DND-41 (cell line): Measurements from ENCODE around the gene DPH1.
A peak's percentile ranks its signal among the peaks of the same experiment; 100 is the strongest.

Experiments
- ATAC-seq: fragments of 200-7000 bp; cut with Tn5 transposase; 3 replicates; pipeline ENCODE4 v1.9.1; 2021; ENCODE audit warnings: low read depth; ENCODE audit not compliant: insufficient read depth
- DNase-seq: peaks from one replicate; pipeline ENCODE4 v3.0.0-alpha.2; 2020
- H2AFZ ChIP-seq: 2 replicates; pipeline ENCODE4 v1.6.0; 2012; ENCODE audit warnings: low read depth, low read length
- H3K27ac ChIP-seq: 2 replicates; pipeline ENCODE4 v1.5.1; 2012; ENCODE audit warnings: low read length, inconsistent platforms
- H3K27me3 ChIP-seq: fragments of 200-600 bp; sonication (generic); 2 replicates; pipeline ENCODE4 v1.6.0; 2012; ENCODE audit warnings: low read length, mild to moderate bottlenecking, inconsistent platforms; ENCODE audit not compliant: insufficient read depth, poor library complexity
- H3K36me3 ChIP-seq: 2 replicates; pipeline ENCODE4 v1.5.1; 2012; ENCODE audit warnings: low read length, inconsistent platforms; ENCODE audit not compliant: insufficient read depth
- H3K4me1 ChIP-seq: 2 replicates; pipeline ENCODE4 v1.5.1; 2012; ENCODE audit warnings: mild to moderate bottlenecking, low read length; ENCODE audit not compliant: insufficient read depth
- H3K4me2 ChIP-seq: 2 replicates; pipeline ENCODE4 v1.6.0; 2012; ENCODE audit warnings: mild to moderate bottlenecking, moderate library complexity, low read length, inconsistent platforms; ENCODE audit not compliant: insufficient read depth
- H3K4me3 ChIP-seq, 2 experiments: fragments of 200-600 bp in 1 of 2; shearing (Covaris generic) in 1 of 2; 2 replicates each; pipeline ENCODE4 v1.5.1; 2012 to 2016; ENCODE audit warnings: inconsistent platforms in 2 of 2, low read length in 2 of 2, mild to moderate bottlenecking in 2 of 2, low read depth in 1 of 2, moderate library complexity in 1 of 2
- H3K79me2 ChIP-seq: 2 replicates; pipeline ENCODE4 v1.6.0; 2012; ENCODE audit warnings: low read length, inconsistent platforms; ENCODE audit not compliant: insufficient read depth
- H3K9ac ChIP-seq: 2 replicates; pipeline ENCODE4 v1.6.0; 2012; ENCODE audit warnings: low read depth, mild to moderate bottlenecking, inconsistent platforms, low read length, moderate library complexity
- H3K9me3 ChIP-seq: 2 replicates; pipeline ENCODE4 v1.5.1; 2012; ENCODE audit warnings: low read length, moderate library complexity, mild to moderate bottlenecking, inconsistent platforms; ENCODE audit not compliant: insufficient read depth, severe bottlenecking
- H4K20me1 ChIP-seq: 2 replicates; pipeline ENCODE4 v1.6.0; 2012; ENCODE audit warnings: low read length; ENCODE audit not compliant: insufficient read depth
- EZH2 ChIP-seq: IDR thresholded peaks from 3 replicates; pipeline ENCODE4 v1.6.1; 2012; ENCODE audit warnings: borderline replicate concordance, low read depth, mild to moderate bottlenecking, moderate library complexity, low read length, inconsistent platforms; ENCODE audit not compliant: severe bottlenecking
- TF ChIP-seq, protein P1 (sequence below): IDR thresholded peaks from 2 replicates; pipeline ENCODE4 v1.5.1; 2012; ENCODE audit warnings: borderline replicate concordance, low read length, moderate library complexity, mild to moderate bottlenecking; ENCODE audit not compliant: poor library complexity, severe bottlenecking; ENCODE audit errors: extremely low read depth

Gene DPH1

DNA sequence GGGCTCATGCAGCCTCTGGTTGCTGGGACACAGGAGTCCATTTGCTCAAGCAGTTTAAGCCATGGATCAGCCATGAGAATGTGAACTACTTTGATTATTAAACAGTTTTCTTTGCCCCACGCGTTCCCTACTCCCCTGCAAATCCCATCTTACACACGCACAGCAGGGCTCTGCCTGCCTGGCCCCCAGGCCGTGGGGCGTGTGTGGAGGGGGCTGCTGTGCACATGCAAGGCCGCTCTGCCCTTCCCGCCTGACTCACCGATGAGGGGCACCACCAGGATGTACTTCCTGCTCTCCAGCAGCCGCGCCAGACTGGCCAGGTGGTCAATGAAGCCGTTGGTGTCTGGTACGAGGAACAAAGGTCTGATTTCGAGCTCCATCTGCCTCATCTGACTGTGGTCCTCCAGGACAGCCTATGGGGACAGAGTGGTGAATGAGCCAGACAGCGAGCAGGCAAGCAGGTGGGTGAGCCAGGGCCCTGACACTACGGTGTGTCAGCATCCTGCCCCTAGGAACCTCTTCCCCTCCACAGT lies 38.6 kb downstream of the DPH1 start:
- Histone ChIP-seq H4K20me1 (peaks cover 6% of the 10 kb centered on the region; the same call in 1 of the 2 replicates), H3K4me3 (no peak overlapping the region), H2AFZ (no peak overlapping the region), H3K27me3 (no peaks in the 10 kb centered on the region), H3K9me3 (no peaks in the 10 kb centered on the region), H3K27ac (peak overlapping the region; percentile 38; the same call in 1 of the 2 replicates), H3K4me1 (no peaks in the 10 kb centered on the region), H3K79me2 (no peaks in the 10 kb centered on the region), H3K36me3 (peaks cover 76% of the 10 kb centered on the region), H3K4me2 (no peak overlapping the region), H3K9ac (no peak overlapping the region)
- TF ChIP-seq, protein P1, sequence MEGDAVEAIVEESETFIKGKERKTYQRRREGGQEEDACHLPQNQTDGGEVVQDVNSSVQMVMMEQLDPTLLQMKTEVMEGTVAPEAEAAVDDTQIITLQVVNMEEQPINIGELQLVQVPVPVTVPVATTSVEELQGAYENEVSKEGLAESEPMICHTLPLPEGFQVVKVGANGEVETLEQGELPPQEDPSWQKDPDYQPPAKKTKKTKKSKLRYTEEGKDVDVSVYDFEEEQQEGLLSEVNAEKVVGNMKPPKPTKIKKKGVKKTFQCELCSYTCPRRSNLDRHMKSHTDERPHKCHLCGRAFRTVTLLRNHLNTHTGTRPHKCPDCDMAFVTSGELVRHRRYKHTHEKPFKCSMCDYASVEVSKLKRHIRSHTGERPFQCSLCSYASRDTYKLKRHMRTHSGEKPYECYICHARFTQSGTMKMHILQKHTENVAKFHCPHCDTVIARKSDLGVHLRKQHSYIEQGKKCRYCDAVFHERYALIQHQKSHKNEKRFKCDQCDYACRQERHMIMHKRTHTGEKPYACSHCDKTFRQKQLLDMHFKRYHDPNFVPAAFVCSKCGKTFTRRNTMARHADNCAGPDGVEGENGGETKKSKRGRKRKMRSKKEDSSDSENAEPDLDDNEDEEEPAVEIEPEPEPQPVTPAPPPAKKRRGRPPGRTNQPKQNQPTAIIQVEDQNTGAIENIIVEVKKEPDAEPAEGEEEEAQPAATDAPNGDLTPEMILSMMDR = no peak
- no peak for TF ChIP-seq EZH2
- DNase-seq (peak; percentile 26), ATAC-seq (0 out of 3 replicates have a peak, but pooled peaks have one; percentile 20)

DNA sequence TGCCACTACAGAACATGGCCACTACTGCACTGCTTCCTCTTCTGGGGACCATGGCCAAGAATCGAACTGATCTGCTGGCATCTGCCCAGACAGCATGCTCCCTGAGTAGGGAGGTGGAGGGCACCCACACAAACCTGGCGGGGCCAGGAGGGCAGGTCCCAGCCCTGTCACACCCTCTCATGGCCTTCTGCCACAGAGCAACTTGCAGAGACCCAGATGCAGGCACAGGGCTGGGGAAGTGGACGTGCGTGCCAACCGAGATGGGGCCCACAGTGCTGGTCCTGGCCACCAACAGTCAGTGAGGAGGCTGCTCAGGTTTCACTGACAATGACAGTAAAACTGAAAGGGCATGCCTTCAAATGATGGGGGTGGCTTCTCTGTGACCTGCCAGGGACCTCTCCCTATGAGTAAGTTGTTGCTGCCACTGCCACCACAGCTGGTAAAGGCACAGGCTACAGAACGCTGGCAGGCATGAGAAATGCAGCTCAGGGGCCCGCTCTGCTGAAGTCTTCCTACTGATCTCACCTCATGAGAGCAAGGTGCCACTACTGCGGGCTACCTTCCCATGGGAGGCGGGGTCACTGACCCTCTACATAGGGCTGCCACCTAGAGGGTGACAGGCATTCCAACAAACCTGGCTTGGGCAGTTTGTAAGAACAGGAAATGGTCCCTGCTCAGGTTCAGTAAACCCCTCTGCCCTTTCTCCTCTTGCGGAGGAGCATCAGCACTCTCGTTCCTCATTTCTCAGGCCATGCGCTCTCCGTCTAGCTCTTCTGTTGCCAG lies 40.5 kb downstream of the DPH1 start:
- ATAC-seq (no peak), DNase-seq (no peak)
- Histone ChIP-seq H3K9ac (no peak overlapping the region), H3K9me3 (no peaks in the 10 kb centered on the region), H3K27me3 (no peaks in the 10 kb centered on the region), H2AFZ (no peak overlapping the region), H3K79me2 (no peaks in the 10 kb centered on the region), H3K36me3 (peaks cover 67% of the 10 kb centered on the region), H4K20me1 (peaks cover 3% of the 10 kb centered on the region; the same call in 1 of the 2 replicates), H3K4me2 (no peak overlapping the region), H3K4me3 (no peak overlapping the region), H3K4me1 (no peaks in the 10 kb centered on the region), H3K27ac (no peak overlapping the region)
- TF ChIP-seq, protein P1 = no peak
- no peak for TF ChIP-seq EZH2

DNA sequence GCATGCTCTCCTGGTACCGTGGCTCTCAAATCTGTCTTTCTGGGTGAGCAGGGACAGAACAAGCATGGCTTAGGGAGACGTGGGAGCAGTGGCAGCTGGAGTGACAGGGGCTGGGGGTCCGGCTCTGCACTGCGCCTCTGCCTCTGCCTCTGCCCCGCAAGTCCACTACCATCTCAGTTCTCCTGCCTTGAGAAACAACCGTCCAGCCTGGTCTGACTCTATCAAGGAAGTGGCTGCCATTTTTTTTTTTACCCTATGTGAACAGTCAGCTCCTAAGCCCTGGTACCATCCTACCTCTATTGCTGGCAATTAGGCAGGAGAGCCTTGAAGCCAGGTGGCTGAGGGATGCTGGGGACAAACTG lies 41.1 kb downstream of the DPH1 start:
- Histone ChIP-seq H4K20me1 (peaks cover 3% of the 10 kb centered on the region; the same call in 1 of the 2 replicates), H3K4me3 (no peak overlapping the region), H3K4me1 (no peaks in the 10 kb centered on the region), H3K36me3 (peaks cover 68% of the 10 kb centered on the region), H3K4me2 (no peak overlapping the region), H3K27me3 (no peaks in the 10 kb centered on the region), H3K79me2 (no peaks in the 10 kb centered on the region), H3K9ac (no peak overlapping the region), H3K27ac (no peak overlapping the region), H2AFZ (no peak overlapping the region), H3K9me3 (no peaks in the 10 kb centered on the region)
- DNase-seq = no peak
- ATAC-seq = no peak
- no peak for TF ChIP-seq EZH2
- TF ChIP-seq, protein P1 = no peak
